Fibroblast of peridontal ligament (primary cell): Measurements from ENCODE around the gene TRAF5.
"Not testable (repeated sequence)": the region's sequence is repeated elsewhere in the genome, so short reads cannot be mapped to it uniquely, and the experiment has no call there.

ENCODE experiments used
- DNase-seq: peaks from one replicate; pipeline ENCODE4 v3.0.0-alpha.2; 2010; ENCODE audit errors: extremely low read depth

The TRAF5 gene

GRCh38 chr1:211326528-211327345 lies at the start of gene TRAF5:
Gene TRAF5, plus strand, starts transcription at chr1:211326833. Its CDS starts 26,407 bp downstream, at chr1:211353240.
- DNase-seq, result peak; percentile 60

- no peak for DNase-seq
Observed at GRCh38 chr1:211279340-211279739, 47.3 kb upstream of the TRAF5 start.

- DNase-seq, result no peak
Observed at GRCh38 chr1:211280910-211281309, 45.7 kb upstream of the TRAF5 start.

GRCh38 chr1:211281320-211282022 lies 45.2 kb upstream of the TRAF5 start:
- peak; percentile 60 for DNase-seq

- DNase-seq, result no peak
Observed at GRCh38 chr1:211282023-211282373, 44.6 kb upstream of the TRAF5 start.

GRCh38 chr1:211285196-211285595 lies 41.4 kb upstream of the TRAF5 start:
- peak; percentile 84 for DNase-seq

GRCh38 chr1:211287218-211287617 lies 39.4 kb upstream of the TRAF5 start:
- DNase-seq, result no peak

- DNase-seq, result no peak
Observed at GRCh38 chr1:211292411-211292810, 34.2 kb upstream of the TRAF5 start.

- DNase-seq, result no peak
Observed at GRCh38 chr1:211296396-211296795, 30.2 kb upstream of the TRAF5 start.

- peak; percentile 69 for DNase-seq
Observed at GRCh38 chr1:211305044-211305443, 21.6 kb upstream of the TRAF5 start.

- no peak for DNase-seq
Observed at GRCh38 chr1:211309617-211310016, 17.0 kb upstream of the TRAF5 start.

GRCh38 chr1:211313392-211313791 lies 13.2 kb upstream of the TRAF5 start:
- DNase-seq, result no peak

- DNase-seq, result no peak
Observed at GRCh38 chr1:211318576-211319280, 7.9 kb upstream of the TRAF5 start.

- DNase-seq, result no peak
Observed at GRCh38 chr1:211319892-211320291, 6.7 kb upstream of the TRAF5 start.

- no peak for DNase-seq
Observed at GRCh38 chr1:211320980-211321379, 5.7 kb upstream of the TRAF5 start.

GRCh38 chr1:211321646-211322045 lies 5.0 kb upstream of the TRAF5 start:
- DNase-seq, result not testable (repeated sequence)

GRCh38 chr1:211323156-211324063 lies 3.2 kb upstream of the TRAF5 start:
- peak; percentile 69 for DNase-seq

GRCh38 chr1:211324992-211325775 lies 1.4 kb upstream of the TRAF5 start:
- no peak for DNase-seq

GRCh38 chr1:211326140-211326527 lies 499 bp upstream of the TRAF5 start:
- DNase-seq, result no peak

GRCh38 chr1:211327346-211327921 lies 801 bp downstream of the TRAF5 start:
- DNase-seq, result peak; percentile 69
